ENCODE data around the gene TNIP1.

TNIP1 gene

DNA sequence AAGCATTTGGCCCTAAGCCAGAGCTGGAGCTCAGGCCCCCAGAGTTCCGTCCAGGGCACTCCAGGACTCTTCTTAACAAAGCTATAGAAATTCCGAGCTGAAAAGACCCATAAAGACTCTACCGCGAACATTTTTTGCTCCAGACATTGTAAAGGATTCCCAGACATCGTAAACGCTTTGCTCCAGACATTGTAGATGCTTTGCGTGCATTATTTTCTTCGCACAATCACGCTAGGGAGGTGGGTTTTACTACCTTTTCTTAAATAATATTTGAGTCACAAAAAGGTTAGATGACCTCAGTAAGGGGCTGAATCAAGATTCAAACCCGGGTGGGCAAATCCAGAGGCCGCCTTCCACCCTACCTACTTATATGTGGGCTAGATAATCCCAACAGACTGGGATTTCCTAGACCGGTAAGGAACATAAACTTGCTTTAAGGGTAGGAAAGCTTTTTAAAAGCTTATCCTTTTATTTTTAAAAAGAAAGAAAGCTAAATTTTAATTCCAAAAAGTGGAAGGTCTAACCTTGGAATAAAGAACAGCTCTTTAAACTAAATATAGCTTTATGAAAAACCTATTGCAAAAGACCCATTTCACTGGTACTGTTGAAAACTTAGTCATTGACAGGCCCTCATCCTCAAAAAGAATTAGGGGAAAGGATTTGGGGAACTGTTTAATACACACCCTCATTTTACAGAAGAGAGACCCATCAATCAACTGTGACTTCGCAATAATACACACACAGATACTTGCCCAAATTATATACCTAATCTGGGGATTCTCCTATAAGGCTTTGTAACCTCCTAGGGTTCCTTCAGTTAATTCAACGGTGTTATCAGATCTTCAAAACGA, 822 bp upstream of the TNIP1 start:
- peak; percentile 40 for DNase-seq

DNA sequence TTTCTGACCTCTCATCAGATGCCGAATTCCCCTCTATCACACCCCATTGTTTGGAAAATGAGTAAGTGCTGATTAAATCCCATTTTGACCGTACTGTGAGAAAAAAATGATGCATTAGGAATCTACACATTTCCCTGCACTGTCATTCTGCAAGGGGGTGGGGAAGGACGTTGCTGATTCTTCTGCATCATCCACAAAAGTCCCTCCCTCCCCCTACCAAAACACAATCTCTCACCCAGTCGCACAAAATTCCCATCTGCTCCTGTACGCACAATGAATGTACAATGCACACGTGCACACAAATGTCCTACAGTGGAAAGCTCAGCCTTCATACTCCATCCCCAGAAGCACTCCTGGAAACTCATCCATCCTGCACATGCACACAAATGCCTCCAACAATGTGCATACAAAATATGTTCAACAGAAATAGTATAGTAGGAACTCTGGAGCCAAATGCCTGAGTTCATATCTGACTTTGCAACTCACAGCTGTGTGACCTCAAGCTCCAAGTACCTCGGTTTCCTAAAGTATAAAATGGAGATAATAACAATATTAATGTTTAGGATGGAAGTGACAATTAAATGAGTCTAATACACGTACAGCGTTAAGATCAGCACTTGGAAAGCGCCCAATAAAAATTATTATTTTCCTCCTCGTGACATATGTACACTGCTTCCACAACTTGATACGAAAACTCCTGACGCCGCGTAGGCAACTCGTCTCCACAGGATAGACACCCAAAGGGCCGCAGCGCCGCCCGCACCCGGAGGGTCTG, 809 bp downstream of the TNIP1 start:
- DNase-seq = no peak

DNA sequence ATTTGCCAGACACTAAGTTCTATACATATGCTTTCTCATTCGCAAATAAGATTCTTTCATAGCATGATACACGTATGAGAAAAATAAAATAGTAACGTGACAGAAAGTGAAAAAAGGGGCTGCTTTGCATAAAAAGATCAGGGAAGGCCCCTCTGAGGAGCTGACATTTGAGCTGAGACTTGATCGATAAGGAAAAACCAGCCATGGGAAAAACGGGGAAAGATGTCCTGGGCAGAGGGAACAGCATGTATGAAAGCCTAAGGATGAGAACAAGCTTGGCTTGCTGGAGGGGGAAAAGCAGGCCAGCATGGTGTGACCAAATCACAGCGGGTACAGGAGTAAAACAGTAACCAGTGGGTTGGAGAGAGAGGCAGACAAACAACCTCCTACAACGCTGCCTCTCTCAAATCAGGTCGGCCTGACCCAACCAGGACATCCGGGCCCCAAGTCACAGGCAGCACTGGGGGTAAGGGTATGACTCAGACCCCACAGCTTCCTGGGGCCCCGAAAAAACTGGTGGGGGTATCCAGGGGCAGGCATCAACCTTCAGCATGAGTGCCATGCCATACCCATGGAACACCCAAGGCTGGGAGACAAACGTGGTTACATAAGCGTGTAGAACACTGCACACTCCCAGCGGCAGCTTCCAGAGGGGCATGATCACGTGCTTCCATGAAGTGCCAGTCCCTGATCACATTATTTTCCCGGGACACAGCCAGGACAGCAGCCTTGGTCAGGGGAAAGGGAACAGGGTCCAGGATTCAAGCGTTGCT, 2.2 kb downstream of the TNIP1 start:
- no peak for DNase-seq

DNA sequence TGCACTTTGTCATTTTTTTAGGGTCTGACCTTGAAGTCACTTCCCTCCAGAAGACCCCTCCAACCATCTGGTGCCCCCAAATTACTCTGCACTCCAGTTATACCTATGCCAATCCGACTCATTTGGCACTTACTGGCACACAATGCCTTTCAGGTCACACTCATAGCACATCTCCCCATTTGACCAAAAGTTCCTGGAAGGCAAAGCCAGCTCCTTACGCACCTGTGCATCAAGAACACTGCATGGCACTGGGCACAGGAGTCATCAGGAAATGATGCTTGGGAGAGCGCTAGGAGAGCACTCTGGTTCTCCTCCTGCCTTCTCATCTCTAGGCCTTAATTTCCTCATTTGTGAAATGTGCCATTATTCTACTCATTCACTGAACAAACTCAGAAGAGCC, 2.9 kb downstream of the TNIP1 start:
- DNase-seq = no peak

DNA sequence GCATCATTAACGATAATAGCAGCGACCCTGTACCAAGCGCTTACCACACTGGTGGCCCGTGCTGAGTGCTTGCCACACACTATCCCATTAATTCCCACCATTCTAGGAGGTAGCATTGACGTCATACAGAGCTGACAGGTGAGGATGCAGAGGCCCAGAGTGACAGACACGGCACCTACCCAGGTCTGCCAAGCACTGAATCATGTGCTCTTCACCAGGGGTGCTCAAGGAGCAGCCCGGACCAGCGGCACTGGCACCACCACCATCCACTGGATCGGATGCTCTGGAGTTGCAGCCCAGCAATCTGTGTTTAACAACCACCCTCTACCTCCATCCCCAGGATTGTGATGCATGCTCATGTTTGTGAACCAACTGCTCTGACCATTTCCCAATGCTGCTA, 3.4 kb downstream of the TNIP1 start:
- DNase-seq = no peak

DNA sequence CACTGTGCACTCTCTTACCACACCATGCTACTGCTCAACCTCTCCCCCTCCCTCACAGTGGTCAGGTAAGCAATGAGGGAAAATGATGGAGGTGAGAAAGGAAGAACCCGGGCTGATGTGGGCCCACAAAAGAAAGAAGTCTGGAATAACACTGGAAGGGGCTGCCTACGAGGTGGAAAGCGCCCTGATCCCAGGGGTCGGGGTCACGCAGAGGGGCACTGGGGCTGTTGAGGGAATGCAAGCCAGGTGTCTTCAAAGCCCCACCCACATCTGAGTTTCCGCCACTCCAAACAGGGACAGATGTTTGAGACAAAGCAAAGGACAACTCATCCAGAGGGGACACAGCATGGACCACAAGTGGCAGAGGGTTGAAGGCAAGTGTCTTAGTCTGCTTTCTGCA, 4.2 kb downstream of the TNIP1 start:
- no peak for DNase-seq

DNA sequence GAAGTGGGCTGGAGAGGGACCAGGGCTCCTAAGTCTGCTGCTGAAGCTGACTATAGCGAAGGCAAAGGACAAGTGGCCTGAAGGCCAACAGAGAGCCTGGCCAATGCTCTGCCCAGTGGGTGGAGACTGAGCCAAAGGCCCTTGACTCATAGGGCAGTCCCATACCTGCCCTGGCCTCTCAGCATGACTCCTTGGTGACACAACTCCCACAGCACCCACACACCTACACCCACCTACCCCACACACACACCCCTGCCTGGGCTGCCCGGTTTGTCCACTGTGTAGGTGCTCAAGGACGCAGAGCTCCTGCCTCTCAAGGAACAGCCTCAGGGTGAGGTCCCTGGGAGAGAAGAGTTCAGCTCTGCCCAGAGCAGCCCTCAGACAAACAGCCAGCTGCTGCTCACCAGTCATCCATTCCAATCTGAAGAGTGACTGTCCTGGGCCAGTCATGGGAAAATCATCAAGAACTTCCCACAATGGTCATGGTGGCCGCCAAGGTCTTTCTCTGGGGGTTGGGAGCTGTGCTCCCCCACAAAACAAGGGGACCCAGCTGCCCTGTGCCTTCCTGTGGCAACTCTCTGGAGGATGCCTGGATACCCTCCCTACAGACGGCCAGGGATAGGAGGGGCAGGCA, 5.0 kb downstream of the TNIP1 start:
- no peak for DNase-seq

DNA sequence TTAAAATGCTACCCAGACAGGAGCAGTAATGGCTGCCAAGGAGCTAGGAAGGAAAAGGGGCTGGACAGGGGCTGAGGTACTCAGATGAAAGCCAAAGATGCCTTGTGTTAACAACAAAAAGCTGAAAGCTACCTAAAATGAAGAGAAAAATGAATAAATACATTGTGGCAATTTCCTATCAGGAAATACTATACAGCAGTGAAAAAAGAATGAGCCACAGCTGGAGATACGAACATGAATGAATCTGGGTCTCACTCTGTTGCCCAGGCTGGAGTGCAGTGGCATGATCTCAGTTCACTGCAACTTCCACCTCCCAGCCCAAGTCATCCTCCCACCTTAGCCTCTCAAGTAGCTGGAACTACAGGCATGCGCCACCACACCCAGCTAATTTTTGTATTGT, 6.3 kb downstream of the TNIP1 start:
- DNase-seq = no peak

DNA sequence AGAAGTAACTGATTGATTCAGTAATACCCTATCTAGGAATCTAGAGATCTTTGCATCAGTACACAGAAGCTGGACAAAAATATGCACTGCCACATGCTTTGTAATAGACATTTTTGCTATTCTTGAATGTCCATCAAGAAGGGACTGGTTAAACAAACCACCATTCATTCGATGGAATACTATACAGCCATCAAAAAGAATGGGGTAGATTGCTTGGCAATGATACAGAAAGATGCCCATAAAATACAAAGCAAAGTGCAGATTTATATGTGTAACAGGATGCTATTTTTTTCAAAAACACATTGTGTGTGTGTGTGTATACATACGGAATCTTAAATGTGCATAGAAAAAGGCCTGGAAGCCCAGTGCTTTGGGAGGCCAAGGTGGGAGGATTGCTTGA, 7.6 kb downstream of the TNIP1 start:
- DNase-seq = no peak

DNA sequence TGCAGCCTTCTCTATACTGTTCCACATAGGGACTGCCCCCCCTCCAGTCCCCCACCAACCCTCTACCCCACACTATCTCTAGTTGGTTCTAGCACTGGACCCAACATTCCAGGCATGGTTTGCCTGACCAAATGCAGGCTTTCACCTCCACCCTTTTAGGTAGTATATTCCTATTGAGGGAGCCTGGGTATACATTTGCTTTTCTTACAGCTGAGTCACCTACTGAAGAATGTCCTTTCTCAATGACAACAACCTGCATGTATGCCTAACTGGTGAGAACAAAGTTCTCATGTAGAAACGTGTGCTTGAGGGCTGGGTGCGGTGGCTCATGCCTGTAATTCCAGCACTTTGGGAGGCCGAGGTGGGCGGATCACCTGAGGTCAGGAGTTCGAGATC, 8.2 kb downstream of the TNIP1 start:
- no peak for DNase-seq

DNA sequence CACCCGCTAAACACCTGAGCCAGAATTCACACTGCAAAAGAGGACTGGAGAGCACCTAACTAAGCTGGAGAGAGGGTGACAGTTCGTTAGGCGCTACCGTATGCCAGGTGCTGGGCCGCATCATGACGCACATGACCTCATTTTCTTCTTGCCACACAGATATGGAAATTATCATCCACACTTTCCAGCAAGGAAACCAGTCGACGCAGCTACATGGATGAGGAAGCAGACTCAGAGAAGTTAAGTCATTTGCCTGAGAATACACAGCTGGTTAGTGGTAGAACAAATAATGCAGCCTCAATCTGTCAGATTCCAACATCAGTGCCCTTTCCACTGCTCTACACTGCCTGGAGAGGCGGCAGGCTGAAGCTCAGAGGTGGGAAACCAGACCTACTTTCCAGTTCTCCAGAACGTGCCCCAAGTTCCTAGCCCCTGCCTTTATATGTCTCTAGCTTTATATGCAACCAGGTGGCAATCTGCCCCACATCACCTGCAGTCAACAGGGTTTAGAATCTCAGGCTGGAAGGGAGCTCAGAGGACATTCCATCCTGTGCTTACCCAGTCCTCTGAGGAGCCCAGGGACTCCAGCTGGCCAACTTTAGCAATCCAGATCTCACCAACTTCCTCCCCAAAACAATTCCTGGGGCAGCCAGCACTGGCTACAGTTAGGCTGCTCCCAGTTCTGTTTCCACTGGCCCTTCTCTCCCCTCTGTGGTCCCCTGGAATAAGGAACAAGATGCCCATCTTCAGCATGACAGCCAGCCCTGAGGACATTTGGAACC, 8.8 kb downstream of the TNIP1 start:
- no peak for DNase-seq

DNA sequence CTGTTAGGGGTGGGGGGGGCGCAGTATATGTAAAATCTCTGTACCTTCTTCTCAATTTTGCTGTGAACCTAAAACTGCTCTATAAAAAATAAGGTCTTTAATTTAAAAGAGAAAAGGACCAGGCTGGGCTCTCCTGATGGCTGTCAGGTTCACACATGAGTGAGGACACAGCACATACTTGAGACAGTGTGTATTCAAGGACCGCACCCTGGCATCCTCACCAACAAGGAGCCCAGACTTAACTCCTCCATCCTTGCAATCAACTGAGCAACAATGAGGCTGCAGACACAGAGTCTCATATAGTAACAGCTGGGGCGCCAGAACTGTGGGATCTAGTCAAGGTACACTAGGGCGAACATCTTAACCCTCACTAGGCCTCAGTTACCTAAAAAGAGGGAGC, 9.8 kb downstream of the TNIP1 start:
- DNase-seq = no peak

DNA sequence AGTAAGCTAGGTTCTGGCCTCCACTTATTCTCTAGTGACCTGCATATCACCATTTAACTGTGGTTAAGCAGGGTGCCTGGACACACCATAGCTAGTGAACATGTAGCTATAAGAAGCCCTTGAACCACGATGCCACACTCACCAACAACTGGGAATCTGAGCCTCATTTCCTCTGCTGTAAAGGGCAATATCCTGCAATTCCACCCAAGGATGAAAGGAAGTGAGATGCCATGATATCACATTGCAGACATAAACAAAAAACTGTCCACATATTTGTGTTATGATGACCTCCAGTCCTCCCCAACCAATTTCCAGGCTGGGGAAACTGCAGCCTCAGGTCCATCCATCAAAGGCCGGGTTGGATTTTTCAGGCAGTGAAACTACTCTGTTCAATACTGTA, 10.4 kb downstream of the TNIP1 start:
- no peak for DNase-seq

DNA sequence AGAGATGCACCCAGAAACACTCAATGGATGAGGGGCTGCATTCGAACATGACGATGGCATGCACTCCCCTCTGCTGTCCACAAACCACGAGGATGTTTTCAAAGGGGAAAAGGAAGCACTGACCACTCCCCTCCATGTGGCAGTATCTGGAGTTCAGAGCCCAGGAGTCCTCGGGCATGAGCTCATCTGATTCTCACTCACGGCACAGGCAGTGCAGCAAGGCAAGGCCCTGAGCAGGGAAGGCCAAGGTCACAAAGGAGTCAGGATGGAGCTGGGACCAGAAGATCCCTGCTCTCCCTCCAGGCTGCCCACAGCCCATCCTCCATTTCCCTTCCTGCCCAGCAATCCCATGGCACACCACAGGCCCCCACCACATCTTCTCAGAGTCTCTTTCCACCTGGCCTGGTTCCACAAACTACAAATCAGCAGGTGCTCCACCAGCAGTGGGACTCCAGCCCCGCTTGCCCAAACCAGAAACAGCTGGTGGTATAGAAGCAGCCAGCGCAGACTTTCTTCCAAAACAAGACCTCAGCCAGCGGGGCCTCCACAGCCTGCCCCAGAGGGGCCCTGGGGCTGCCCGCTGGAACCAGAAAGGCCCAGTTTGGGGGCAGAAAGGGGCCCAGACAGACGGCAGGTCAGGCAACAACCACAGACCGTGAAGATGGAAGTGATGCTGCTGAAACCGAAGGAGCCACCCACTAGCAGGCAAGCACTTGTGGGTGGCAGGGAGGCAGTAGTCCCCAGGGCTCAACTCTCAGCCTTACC, 12.2 kb downstream of the TNIP1 start:
- no peak for DNase-seq

DNA sequence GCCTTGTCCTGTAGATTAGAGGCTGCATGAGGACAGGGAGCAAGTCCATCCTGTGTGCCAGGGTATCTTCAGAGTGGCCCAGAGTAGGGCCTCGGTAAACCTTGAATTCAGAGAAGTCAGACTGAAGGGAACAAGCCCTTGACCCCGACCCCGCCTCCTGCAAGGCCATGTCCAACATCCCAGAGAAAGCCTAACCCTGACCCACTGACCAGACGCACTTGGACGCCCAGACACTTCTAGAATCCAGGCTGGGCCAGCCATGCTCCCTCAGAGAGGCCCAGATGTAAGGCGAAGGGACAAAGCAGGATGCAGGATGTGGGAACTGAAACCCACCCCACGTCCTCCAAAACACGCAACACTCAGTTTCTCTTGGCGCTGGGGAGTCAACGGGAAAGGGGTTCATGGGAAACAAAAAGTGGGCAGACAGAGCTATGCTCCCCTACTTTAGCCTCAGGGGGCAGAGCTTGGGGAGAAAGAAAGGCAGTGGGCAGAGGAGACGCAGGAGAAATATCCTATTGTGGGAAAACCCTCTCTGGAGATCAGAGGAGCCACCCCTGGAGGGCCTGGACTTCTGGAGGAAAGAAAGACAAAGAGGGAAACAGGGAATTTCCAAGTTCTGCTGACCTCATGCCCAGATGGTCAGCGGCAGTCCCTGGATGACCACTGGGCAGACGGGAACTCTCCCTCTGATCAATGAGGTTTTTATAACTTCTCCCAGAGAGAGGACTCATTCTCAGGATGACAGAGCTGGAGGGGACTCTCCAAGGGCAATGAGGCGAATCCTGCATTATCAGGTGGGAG, 13.0 kb downstream of the TNIP1 start:
- DNase-seq = no peak

DNA sequence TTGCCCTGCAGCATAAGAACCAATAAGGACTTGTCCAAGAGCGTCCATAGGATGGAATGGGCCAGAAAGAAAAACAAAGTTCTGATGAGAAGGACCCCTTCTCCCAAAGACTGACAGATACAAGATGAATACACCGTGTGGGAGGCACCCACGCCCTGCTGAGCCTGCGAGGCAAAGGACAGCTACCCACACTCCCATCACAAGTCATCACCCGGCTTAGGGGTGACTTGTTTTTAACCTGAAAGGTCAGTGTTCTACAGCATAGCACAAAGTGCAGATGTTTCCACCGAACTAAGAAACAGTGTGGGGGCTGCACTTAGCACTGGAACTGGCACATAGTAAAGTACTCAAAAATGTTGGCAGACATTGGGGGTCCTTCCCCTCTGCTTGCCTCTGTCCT, 13.9 kb downstream of the TNIP1 start:
- DNase-seq = no peak

DNA sequence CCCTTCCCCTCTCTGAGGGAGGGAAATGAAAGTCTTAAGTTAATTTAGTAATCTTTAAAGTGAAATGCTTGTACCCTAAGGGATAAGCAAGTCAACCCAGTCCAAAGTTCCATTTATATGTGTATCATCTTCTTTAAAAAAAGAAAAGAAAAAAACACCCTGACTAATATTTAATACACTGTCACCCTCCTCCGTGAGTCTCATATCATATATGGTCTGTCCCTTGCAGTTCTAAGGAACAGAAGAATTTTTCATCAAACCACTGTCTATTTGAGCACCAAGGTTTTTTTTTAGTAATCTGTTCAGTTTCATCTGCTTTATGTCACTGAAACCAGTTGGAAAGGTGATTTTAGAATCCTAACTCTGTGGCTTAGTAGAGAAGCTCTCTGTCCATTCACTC, 15.2 kb downstream of the TNIP1 start:
- DNase-seq = no peak

DNA sequence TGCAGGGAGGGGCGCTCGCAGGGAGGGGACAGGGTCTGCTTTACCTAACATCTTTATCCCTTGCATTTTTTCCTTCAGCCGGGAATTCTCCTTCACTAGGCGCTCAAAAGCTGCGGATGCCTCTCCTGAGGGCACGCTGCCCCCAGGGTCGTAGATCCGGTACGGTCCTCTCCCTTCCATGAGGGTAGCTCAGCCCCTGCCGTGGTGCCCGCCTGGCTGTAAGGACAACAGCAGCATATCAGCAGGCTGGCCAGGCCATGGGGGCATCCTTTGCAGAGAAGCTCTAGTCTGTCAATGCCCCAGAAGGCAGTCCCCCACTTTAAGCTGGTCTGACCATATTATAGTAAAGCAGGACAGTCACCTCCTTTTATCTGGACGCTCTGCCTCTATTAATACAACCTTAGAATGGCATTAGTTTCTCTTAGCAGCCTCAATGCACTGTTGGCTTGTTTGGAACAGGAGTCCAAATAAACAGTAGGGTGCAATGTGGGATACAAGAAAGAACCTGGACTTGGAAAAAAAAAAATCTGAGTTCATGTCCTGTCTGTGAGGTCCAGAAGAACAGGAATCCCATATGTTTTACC, 15.8 kb downstream of the TNIP1 start:
- DNase-seq = no peak

DNA sequence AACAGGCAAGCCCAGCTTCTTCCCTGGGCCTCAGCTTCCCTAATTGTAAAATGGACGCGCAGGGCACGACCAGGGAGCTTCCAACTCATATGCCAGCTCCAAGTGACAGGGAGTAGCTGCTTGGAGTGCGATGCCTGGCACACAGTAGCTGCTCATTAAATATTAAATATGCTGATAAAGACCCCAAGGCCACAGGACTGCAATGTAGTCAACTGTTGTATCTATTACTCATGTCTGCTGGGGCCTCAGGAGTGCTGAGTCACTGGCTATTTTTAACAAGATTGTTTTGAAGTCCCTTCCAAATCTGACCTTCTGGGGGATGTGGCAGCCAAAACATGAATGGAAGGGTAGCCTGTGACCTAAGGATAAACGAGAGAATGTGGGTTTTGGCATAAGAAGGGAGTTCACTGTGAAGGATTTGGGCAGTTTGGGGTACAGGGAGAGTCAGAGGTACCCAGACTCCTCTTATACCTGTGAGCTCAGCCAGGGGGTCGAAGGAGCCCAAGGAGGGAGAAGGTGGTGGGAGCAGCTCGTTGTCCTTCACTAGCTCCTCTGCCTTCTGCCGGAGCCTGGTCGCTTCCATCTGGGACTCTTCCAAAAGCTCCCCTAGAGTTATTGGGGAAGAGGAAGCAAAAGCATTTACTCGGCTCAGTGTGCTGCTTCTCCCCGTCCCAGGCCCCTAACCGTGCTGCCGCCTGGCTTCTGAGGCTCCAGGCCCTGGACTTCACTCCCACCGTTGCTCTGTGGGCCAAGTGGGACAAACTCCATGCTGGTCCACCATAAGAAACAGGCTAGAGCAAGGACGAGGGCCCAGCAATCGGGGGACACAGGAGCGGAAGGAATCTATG, 17.5 kb downstream of the TNIP1 start:
- no peak for DNase-seq
